Adrenal gland (tissue), 12 donors: ENCODE data around the gene TOP2B. TPM values are rescaled to one million over a fixed set of nuclear protein-coding genes. Genes with fewer than 3 reads are reported as not detected.

Experiments used
- DNase-seq, 7 donors: peaks; one replicate each; pipeline ENCODE4 v3.0.0-alpha.2; 2019 to 2020
- H3K27ac ChIP-seq, 5 donors: fragments of 200-600 bp; sonication (generic) in 4 of 5; 1 replicate in 3 of 5; 2 replicates in 2 of 5; pipeline versions ENCODE4 v1.5.1 to v1.8.0; 2016 to 2020; ENCODE audit warnings: mild to moderate bottlenecking in 1 of 5
- H3K27me3 ChIP-seq: fragments of 200-600 bp; 2 replicates; pipeline ENCODE4 v1.8.0; 2021
- H3K36me3 ChIP-seq, 2 donors: fragments of 200-600 bp; replicated peaks in 1 of 2; 1 replicate in 1 of 2; 2 replicates in 1 of 2; pipeline versions ENCODE4 v1.5.1 to v1.8.0; 2018 to 2022
- H3K4me1 ChIP-seq, 2 donors: fragments of 200-600 bp; replicated peaks in 1 of 2; 1 replicate in 1 of 2; 2 replicates in 1 of 2; pipeline versions ENCODE4 v1.5.1 to v1.8.0; 2018 to 2021
- H3K4me3 ChIP-seq, 4 donors: fragments of 200-600 bp; sonication (generic) in 3 of 4; one replicate each; pipeline ENCODE4 v1.5.1; 2016 to 2018
- H3K9me3 ChIP-seq, 3 donors: fragments of 200-600 bp; sonication (generic) in 1 of 3; replicated peaks in 1 of 3; 1 replicate in 2 of 3; 2 replicates in 1 of 3; pipeline versions ENCODE4 v1.5.1 to v1.8.0; 2016 to 2021
- CTCF ChIP-seq, 6 experiments: fragments of 450-650 bp in 4 of 6; fragments of 200-600 bp in 2 of 6; sonication (generic) in 1 of 6; IDR thresholded peaks; 1 replicate in 5 of 6; 2 replicates in 1 of 6; pipeline versions ENCODE4 v1.5.1 to v1.8.0; 2016 to 2021; ENCODE audit warnings: antibody characterized with exemption in 6 of 6, mild to moderate bottlenecking in 2 of 6, moderate library complexity in 1 of 6
- POLR2A ChIP-seq, 2 donors: fragments of 450-650 bp; IDR thresholded peaks; one replicate each; pipeline ENCODE4 v1.6.1; 2017; ENCODE audit warnings: antibody characterized with exemption in 2 of 2, mild to moderate bottlenecking in 2 of 2, moderate library complexity in 1 of 2
- WGBS, 4 donors: extraction: QIAGEN DNeasy Blood & Tissue Kit in 2 of 4; methylation state at CpG; one replicate each; pipeline versions ENCODE4 v1.1.5 to v1.1.7; 2013 to 2017; 5-methylcytosine and 5-hydroxymethylcytosine counted together
- intact Hi-C, 2 donors: fragments of 100-400 bp; cut with DNase I; formaldehyde crosslinking; loops; one replicate each; pipeline versions ENCODE4 v1.14.1 to v1.15.0; 2022 to 2023
- microRNA-seq, 3 donors: library from miRNA; unstranded; fragments of <30 nt; microRNA quantifications; one replicate each; pipeline ENCODE4, GENCODE V29; 2017 to 2020
- polyA plus RNA-seq, 3 donors: library from polyadenylated mRNA; stranded (reverse); fragments of 200-250 nt in 2 of 3; fragments of 350-450 nt in 1 of 3; fragmentation: Illumina TruSeq in 1 of 3; extraction: RNeasy Lipid Tissue Mini Kit (QIAGEN cat#74804) in 1 of 3; gene quantifications; one replicate each; pipeline ENCODE4 v1.2.3, GENCODE V29; 2013 to 2014
- small RNA-seq, 2 donors: library from RNA; depleted of rRNA; stranded (forward); fragments of <200 nt; gene quantifications; one replicate each; pipeline ENCODE3, GENCODE V24; 2016
- total RNA-seq, 9 donors: library from RNA; depleted of rRNA in 4 of 9; stranded (reverse); fragments of >200 nt in 4 of 9; fragments of 120-200 nt in 1 of 9; fragmentation: NEBNext Ultra II Directional in 1 of 9; extraction: Animal tissue kit (Norgen Biotek cat#: 25700) in 1 of 9; gene quantifications; one replicate each; pipeline versions ENCODE4 v1.1.0 to v1.2.4, GENCODE V29; 2013 to 2023
- donor health status: healthy with polysubstance abuse.
- donor health status: Bipolar disorder and iron deficiency.
- donor health status: DM: yes; HTN: yes; CAD: no.
- donor health status: DM: no; HTN: no; CAD: no.
- donor health status: DM: no; HTN: no; CAD: no.
- donor health status: DM: yes; HTN: yes; CAD: no.

The TOP2B gene
- total and polyA plus RNA-seq, 12 donors: 33.7 to 108 (median 73.5) TPM

GRCh38 chr3:25547943-25548674, 116.6 kb downstream of the TOP2B start:
- 12 to 20% (median 20%) methylated on average over 1 of the region's 1 CpG for whole genome bisulfite sequencing, 4 donors
- Histone ChIP-seq H3K4me1 (peaks cover 0 to 13% of the 10 kb centered on the region in 2 donors), H3K9me3 (no peaks in the 10 kb centered on the region), H3K4me3 (no peak overlapping the region), H3K27me3 (no peaks in the 10 kb centered on the region), H3K36me3 (no peaks in the 10 kb centered on the region), H3K27ac (no peak overlapping the region)
- intact Hi-C loops: no loop called here
- TF ChIP-seq CTCF (IDR thresholded peaks at IDR 0.05): no peak
- TF ChIP-seq POLR2A (IDR thresholded peaks at IDR 0.05): no peak
- no peak for DNase-seq

Small RNA genes within 50 kb of the gene (microRNA-seq; reads per million reads assigned to microRNA genes)
- 0.89 to 1.9 (median 1.4) reads per million in 3 donors for gene MIR4442

Small RNA genes within 50 kb of the gene (small RNA-seq; reads per million reads assigned to genes)
- gene CRIP1P2 (0 reads per million in 2 donors), gene RF01161 (0 reads per million in 2 donors), gene RF02271 (0 reads per million in 2 donors)

Other genes starting within 250 kb of the TOP2B start
- 10 to 100 TPM in 6 of 9 donors, 1 to 10 TPM in 3; 4.3 to 23.3 (median 11.7) TPM for gene RARB, start 236.6 kb downstream of the TOP2B start, total RNA-seq
- 1 to 10 TPM; 1.7 to 8.1 (median 7.7) TPM for gene RARB, start 236.6 kb downstream of the TOP2B start, polyA plus RNA-seq
- gene NGLY1, start 118.5 kb upstream of the TOP2B start, total RNA-seq: 10 to 100 TPM; 13.4 to 43.2 (median 27.3) TPM
- gene NGLY1, start 118.5 kb upstream of the TOP2B start, polyA plus RNA-seq: 10 to 100 TPM; 32.0 to 55.9 (median 49.6) TPM
- gene OXSM, start 125.2 kb upstream of the TOP2B start, total RNA-seq: 10 to 100 TPM; 10.2 to 29.6 (median 14.7) TPM
- gene OXSM, start 125.2 kb upstream of the TOP2B start, polyA plus RNA-seq: 10 to 100 TPM; 26.4 to 40.9 (median 27.5) TPM